Stimulated activated CD8-positive, alpha-beta memory T cell treated with anti-CD3 and anti-CD28 coated beads, Interleukin-7, amount 100 ng/mL, for 4 hours (primary cell): ENCODE results near the gene CCDC88B.

ENCODE experiments used
- DNase-seq, 2 donors: peaks; one replicate each; pipeline ENCODE4 v3.0.0-alpha.2; 2020; ENCODE audit warnings: low read depth in 2 of 2

CCDC88B gene

GRCh38 chr11:64362339-64362738, 22.3 kb downstream of the CCDC88B start:
- DNase-seq = no peak

DNA sequence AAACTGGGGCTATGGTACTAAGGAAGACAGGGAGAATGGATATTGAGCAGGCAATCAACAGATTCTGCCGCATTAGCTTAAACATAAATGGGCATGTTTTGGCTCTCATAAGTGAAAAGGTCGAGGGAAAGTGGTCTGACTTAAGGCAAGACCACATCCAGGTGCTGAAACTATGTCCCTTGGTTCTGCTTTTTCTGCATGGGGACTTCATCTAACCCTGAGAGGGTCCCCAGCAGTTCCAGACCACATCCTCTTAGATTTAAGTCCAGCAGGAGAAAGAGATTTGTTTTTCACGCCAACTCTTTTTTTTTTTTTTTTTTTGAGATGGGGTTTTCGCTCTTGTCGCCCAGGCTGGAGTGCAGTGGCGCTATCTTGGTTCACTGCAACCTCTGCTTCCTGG, 24.4 kb downstream of the CCDC88B start:
- no peak for DNase-seq

- no peak for DNase-seq
Measured at GRCh38 chr11:64364911-64365310, 24.9 kb downstream of the CCDC88B start.

DNA sequence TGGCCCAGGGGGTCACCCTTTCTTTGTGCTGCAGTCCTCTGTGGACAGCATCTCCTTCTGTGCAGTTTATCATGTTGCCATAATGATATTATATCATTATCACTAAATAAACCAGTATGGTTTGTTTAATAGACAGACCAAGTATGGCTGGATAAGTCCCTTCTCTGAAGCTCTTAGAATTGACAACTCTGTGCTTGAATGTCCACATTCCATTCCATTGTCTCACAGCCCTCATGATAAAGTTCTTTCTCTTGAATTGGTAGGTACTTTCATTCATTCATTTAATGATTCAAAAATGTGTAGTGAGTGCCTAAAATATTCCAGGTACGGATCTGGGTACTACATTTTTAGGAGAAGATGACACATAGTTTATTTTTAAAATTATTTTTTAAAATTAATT, 26.7 kb downstream of the CCDC88B start:
- DNase-seq = no peak

- no peak for DNase-seq
Measured at GRCh38 chr11:64367931-64368672, 28.1 kb downstream of the CCDC88B start.

DNA sequence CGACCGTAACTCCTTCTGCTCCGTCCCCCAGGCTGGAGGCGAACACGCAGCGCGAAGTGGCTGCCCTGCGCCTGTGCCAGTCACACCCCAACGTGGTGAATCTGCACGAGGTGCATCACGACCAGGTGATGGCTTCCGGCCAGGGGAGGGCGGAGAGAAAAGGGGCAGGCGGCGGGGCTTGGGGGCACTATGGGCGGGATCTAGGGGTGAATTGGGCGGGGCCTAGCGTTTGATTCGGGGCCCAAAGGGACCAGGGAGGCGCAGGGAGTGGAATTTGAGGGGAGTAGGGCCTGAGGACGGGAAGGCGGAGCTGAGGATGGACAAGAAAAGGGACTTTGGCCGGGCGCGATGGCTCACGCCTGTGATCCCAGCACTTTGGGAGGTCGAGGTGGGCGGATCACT, 28.7 kb downstream of the CCDC88B start:
- no peak for DNase-seq

- no peak for DNase-seq
Measured at GRCh38 chr11:64369440-64370421, 29.7 kb downstream of the CCDC88B start.

- DNase-seq = no peak
Measured at GRCh38 chr11:64371201-64371600, 31.2 kb downstream of the CCDC88B start.

DNA sequence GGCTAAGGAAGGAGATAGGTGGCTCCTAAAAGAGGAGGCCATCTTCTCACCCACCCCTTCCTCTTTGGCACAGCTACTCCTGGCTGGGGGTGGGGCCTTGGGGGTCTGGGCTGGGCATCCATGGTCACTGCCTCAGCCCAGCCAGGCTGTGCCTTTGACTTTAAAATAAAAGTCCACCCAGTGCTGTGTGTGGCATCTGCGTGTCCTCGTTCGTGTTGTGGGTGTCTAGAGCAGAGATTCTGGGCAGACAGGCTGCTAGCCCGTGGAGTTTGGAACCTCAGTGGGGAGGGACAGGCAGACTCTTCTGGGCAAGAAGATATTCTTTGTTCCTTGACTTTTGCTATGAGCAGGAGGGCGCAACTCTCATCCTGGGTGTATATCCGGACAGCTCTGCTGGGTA, 32.0 kb downstream of the CCDC88B start:
- DNase-seq = no peak

DNA sequence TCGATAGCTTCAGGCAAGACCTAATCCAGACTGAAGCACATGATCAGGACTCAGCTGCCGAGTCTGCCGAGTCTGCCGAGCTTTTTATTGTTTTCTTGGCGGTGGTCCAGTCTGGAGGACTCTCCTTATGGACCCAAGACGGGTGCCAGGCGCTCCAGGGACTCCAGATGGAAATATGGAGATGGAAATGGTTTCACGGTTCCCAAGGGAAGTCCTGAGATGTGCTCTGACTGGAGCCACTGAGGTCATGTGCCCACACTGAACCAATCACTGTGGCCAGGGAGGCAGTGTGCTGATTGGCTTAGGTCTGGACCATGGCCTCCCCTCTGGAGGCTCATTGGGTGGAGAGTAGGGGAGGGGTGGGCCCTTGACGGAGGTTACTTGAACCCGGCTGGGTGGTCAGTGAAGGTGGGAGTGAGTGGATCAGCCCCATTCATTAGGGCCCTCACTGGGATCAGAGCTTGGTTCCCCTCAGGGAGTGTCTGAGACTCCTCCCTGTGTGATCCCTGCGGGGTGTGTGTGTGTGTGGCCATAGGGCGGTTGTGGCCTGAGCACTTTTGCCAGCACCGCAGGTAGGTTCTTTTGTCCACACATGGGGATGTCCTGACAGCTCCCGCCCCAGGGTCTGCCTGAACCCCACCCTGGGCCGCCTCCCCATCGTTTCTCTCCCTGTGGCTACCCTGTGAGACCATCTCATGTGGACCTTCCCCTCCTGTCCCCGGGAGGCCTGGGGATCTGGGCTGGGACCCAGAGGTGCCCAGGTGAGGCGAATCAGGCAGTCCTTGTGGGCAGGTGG, 33.0 kb downstream of the CCDC88B start:
- no peak for DNase-seq

- no peak for DNase-seq
Measured at GRCh38 chr11:64373598-64373974, 33.6 kb downstream of the CCDC88B start.

GRCh38 chr11:64376071-64376470, 36.1 kb downstream of the CCDC88B start:
- no peak for DNase-seq

GRCh38 chr11:64378335-64378880, 38.4 kb downstream of the CCDC88B start:
- DNase-seq = no peak

GRCh38 chr11:64379160-64379559, 39.2 kb downstream of the CCDC88B start:
- no peak for DNase-seq

- no peak for DNase-seq
Measured at GRCh38 chr11:64379817-64380709, 40.1 kb downstream of the CCDC88B start.

DNA sequence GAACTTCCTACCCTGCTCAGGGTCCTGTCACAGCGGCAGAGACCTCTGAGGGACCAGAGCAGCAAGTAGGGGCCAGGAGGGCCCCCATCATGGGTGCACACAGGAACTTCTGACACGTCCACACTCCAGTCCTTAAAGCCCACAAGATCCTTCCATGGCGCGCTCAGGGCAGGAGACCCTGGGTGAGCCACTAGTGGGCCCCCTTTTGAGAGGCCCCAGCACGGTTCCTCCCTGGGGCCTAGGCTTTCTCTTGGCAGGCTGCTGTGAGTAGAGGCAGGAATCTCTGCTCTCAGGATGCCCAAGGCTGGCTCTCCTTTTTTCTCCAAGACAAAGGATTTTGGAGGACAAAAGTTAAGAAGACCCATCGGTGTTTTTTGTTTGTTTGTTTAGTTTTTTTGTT, 41.3 kb downstream of the CCDC88B start:
- no peak for DNase-seq

- DNase-seq = no peak
Measured at GRCh38 chr11:64382047-64382446, 42.0 kb downstream of the CCDC88B start.

DNA sequence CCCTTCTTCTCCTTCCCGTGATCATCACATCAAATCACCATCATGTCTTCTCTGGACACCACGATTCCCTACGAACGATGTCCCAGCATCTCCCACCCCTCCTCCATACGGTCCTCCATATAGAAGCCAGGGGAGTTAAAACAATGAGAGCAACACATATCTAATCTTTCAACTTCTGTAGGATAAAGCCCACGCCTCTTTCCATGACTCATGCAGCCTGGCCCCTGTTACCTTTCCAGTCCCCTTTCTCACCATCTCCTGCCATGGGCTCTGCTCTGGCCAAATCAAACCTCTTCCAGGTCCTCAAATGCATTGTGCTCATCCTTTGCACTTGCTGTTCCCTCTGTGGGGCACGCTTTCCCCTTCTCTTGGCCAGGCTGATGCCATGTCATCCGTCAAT, 42.6 kb downstream of the CCDC88B start:
- no peak for DNase-seq

DNA sequence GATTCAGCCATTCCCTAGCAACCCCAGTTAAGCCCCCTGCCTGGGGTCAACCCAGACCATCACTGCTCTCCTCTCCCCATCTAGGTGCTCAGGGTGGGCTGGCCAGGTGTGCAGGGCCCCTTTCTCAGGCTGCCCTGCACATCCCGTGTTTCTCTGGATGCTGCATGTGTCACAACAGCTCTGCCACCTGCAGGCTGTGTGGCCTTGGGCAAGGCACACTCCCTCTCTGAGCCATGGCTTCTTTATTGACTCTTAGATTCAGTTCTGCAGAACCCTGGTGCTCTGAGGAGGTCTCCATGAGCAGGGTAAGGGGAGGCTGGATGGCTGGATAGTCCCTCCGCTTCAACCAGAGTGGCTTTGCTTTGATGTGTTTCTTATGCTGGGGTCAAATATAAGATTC, 43.6 kb downstream of the CCDC88B start:
- DNase-seq = no peak

- DNase-seq = no peak
Measured at GRCh38 chr11:64384028-64384737, 44.2 kb downstream of the CCDC88B start.
